Measurements from ENCODE around the gene CHAF1A.

Gene CHAF1A

GRCh38 chr19:4442819-4443146 lies 40.3 kb downstream of the CHAF1A start:
- no peak for DNase-seq

GRCh38 chr19:4443188-4443587 lies 40.7 kb downstream of the CHAF1A start:
- no peak for DNase-seq

GRCh38 chr19:4443966-4444764 lies 41.7 kb downstream of the CHAF1A start:
- DNase-seq = no peak

- DNase-seq = no peak
These were observed 42.6 kb downstream of the CHAF1A start for GRCh38 chr19:4444765-4445741.

GRCh38 chr19:4445963-4446703 lies 43.7 kb downstream of the CHAF1A start:
- no peak for DNase-seq

GRCh38 chr19:4446704-4447200 lies 44.3 kb downstream of the CHAF1A start:
- DNase-seq = no peak

GRCh38 chr19:4447327-4448146 lies 45.1 kb downstream of the CHAF1A start:
- no peak for DNase-seq

- DNase-seq = no peak
These were observed 45.9 kb downstream of the CHAF1A start for GRCh38 chr19:4448147-4448985.

- no peak for DNase-seq
These were observed 46.7 kb downstream of the CHAF1A start for GRCh38 chr19:4449022-4449638.

- no peak for DNase-seq
These were observed 47.2 kb downstream of the CHAF1A start for GRCh38 chr19:4449639-4450028.

- DNase-seq = no peak
These were observed 50.0 kb downstream of the CHAF1A start for GRCh38 chr19:4452230-4452990.

- DNase-seq = no peak
These were observed 51.1 kb downstream of the CHAF1A start for GRCh38 chr19:4453232-4454179.

GRCh38 chr19:4454747-4455718 lies 52.6 kb downstream of the CHAF1A start:
- no peak for DNase-seq

- no peak for DNase-seq
These were observed 53.5 kb downstream of the CHAF1A start for GRCh38 chr19:4455719-4456475.

GRCh38 chr19:4456476-4456842 lies 54.0 kb downstream of the CHAF1A start:
- peak in 1 of 3 experiments; percentile 56 for DNase-seq

- peak; percentile 13 to 83 (median 67) for DNase-seq
These were observed 54.6 kb downstream of the CHAF1A start for GRCh38 chr19:4456843-4457653.

All from NCI-H1417 (cell line).